Epithelial cell of proximal tubule (primary cell): ENCODE data around the gene NUP98. TPM values are rescaled to one million over a fixed set of nuclear protein-coding genes. Genes with fewer than 3 reads are reported as not detected.
A peak's percentile ranks its signal among the peaks of the same experiment; 100 is the strongest.

Source experiments
- DNase-seq: peaks from one replicate; pipeline ENCODE4 v3.0.0-alpha.2; 2011; ENCODE audit warnings: low read depth
- H3K4me3 ChIP-seq: 2 replicates; pipeline ENCODE4 v1.5.1; 2011; ENCODE audit warnings: low read depth, mild to moderate bottlenecking, low read length
- total RNA-seq: library from RNA; depleted of rRNA; stranded (reverse); fragments of >200 nt; gene quantifications from 2 replicates; pipeline ENCODE4 v1.2.3, GENCODE V29; 2015
- TF ChIP-seq, protein P1 (sequence below): conservative IDR thresholded peaks from 2 replicates; pipeline ENCODE4 v1.5.1; 2012; ENCODE audit warnings: low read depth, mild to moderate bottlenecking, low read length

Gene NUP98
- total RNA-seq = 74.8 and 104 TPM in 2 replicates

DNA sequence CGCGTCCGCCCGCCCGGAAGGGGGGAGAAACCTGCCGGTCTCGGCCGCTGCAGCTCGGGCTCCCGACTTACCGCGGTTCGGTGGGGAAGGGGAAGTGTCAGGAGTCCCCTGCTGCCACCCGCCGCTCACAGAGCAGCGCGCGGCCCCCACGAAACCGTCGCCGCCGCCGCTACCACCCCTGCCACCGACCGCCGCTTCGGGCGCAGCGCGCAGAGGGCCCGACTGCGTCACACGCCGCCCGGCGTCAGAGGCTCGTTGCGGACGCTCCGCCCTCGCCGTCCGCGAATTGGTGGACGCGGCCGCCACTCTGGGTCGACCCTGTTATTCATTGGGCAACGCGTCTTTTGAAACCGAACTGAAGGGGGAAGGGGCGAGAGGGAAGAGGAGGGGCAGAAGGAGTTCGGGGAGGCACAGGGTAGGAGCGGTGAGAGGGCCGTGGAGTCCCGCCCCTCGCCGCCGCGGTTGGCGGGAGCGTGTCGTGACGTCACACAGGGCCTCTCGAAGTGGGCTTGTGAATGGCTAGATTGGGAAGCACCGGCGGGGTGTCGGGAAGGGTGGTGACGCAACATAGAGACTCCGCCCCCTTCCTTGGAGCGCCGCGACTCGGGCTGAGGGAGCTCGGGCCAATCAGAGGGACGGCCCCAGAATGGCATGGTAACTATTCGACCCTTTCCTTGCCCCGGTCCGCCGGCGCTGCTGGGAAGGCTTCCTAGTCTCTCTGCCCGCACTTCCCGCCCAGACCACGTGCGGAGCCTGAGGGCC, at the start of gene NUP98:
Gene NUP98 (minus strand): TSS at position 226 of the 762 bp plus-strand sequence. CDS start 15,437 bp downstream, outside the sequence.
- peak; percentile 89 for DNase-seq
- TF ChIP-seq, protein P1, sequence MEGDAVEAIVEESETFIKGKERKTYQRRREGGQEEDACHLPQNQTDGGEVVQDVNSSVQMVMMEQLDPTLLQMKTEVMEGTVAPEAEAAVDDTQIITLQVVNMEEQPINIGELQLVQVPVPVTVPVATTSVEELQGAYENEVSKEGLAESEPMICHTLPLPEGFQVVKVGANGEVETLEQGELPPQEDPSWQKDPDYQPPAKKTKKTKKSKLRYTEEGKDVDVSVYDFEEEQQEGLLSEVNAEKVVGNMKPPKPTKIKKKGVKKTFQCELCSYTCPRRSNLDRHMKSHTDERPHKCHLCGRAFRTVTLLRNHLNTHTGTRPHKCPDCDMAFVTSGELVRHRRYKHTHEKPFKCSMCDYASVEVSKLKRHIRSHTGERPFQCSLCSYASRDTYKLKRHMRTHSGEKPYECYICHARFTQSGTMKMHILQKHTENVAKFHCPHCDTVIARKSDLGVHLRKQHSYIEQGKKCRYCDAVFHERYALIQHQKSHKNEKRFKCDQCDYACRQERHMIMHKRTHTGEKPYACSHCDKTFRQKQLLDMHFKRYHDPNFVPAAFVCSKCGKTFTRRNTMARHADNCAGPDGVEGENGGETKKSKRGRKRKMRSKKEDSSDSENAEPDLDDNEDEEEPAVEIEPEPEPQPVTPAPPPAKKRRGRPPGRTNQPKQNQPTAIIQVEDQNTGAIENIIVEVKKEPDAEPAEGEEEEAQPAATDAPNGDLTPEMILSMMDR = no peak
- peak within 1 kb of the TSS; percentile 98 for H3K4me3 ChIP-seq

DNA sequence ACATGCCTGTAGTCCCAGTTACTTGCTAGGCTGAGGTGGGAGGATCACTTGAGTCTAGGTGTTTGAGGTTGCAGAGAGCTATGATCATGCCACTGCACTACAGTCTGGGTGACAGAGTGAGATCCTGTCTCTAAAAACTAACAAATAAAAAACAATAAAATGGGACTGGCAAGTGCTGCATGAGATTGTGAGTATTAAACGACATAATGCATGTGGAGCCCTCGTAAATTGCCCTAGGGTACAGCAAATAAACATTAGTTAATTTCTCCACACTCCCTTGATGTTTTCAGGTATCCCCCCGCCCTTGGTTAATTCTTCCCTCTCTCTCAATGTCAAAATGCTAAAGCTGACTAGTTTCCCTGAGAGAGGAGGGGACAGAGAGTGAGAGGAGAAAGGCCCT, 48.3 kb upstream of the NUP98 start:
- TF ChIP-seq, protein P1 = no peak
- no peak overlapping the region for H3K4me3 ChIP-seq
- DNase-seq = no peak

DNA sequence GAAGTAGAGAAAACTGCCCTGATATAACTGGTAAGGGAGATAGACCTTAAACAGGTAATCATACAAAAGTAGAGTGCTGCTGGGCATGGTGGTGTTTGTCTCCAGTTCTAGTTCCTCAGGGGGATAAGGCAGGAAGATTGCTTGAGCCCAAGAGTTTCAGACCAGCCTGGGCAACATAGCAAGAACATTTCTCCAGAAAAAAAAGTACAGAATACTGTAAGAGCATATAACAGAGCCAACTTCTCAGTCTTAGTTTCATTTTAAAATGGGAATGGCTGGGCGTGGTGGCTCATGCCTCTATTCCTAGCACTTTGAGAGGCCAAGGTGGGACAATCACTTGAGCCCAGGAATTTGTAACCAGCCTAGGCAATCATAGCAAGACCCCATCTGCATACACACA, 47.9 kb upstream of the NUP98 start:
- TF ChIP-seq, protein P1 = no peak
- no peak for DNase-seq
- no peak overlapping the region for H3K4me3 ChIP-seq

DNA sequence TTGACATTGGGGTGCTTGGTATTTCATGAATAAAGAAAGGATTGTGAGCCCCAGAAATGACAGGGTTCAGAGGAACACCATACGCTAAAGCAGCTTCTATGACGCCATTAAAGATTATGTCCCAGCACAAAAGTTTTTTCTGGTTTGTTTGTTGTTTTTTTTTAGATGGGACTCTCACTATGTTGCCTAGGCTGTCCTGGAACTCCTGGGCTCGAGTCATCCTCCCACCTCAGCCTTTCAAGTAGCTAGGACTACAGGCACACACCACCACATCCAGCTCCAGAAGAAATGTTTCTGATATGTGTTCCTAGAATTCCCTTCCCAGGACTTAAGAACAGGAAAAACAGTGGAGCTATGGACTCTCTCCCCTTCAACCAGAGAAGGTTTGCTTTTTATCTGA, 46.0 kb upstream of the NUP98 start:
- TF ChIP-seq, protein P1 = no peak
- no peak for DNase-seq

DNA sequence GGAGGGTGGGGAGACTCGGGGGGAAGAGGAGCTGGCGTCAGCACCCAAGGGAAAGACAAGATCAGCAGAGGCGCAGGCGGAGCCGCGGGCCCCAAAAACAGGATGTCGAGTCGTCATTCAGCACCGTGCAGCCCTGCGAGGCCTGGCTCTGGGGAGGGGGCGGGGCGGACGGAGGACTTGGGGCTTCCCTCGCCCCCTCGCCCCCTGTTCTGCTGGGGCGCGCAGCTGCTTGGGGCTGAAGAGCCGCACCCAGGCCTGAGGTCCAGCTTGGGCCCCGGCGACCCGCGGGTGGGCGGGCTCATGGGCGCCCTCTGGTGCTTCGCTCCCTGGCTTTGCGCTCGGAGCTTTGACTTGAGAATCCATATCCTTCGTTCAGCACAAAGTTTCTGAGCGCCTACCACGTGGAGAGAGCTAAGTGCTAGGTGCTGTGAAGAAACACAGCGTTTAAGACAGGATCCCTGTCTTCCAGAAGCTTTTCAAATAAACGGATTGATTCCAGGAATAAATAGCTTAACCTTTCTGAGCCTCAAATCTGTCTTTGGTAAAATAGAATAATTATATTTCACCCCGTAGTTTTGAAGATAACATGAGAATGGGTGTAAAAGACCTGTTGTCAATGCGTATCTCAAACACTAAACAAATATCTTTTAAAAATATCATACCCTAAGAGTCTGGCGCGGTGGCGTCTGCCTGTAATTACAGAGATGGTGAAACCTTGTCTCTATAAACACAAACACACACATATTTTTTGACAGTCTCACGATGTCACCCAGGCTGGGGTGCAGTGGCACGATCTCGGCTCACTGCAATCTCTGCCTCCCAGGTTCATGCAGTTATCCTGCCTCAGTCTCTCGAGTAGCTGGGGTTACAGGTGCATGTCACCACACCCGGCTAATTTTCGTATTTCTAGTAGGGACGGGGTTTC, 44.3 kb upstream of the NUP98 start:
- peak overlapping the region; percentile 93 for H3K4me3 ChIP-seq
- peak; percentile 40 for DNase-seq
- TF ChIP-seq, protein P1 = peak; percentile 80

More for the DNA sequence above, 46.0 kb upstream of the NUP98 start:
- H3K4me3 ChIP-seq = no peak overlapping the region

DNA sequence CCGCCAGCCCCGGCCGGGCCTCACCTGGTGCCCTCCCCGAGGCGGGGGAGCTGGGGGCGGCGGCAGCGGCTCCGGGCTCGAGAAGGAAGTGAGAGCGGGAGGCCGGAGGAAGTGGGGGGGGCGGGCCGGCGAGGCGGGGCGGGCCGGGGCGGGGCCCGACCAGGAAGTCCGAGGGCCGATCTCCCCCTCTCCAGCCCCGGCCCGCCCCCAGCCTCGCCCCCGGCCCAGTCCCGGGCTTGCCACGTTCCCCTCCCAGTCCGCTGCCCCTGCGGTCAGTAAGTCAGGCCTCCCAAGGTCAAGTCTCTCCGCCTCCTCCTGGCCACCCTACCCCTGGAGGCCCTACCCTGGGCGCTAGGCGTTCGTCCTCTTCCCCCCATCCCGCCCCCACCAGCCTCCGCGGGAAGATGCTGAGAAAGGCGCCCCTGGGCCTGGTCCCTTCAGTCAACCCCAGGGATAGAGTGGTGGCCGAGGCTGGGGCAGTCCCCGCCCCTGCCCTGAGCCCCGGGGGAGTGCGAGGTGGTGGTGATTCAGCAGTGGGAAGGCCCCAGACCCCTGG, 43.6 kb upstream of the NUP98 start, which contains the start of gene RHOG:
Gene RHOG (minus strand): TSS at position 90 of the 556 bp plus-strand sequence. CDS start 12,821 bp downstream, outside the sequence.
- no peak for DNase-seq
- TF ChIP-seq, protein P1 = no peak
- H3K4me3 ChIP-seq = peak within 1 kb of the TSS; percentile 93
